GM19351 (cell line): ENCODE measurements around the gene LRP1.
A peak's percentile ranks its signal among the peaks of the same experiment; 100 is the strongest.

Experiments
- ATAC-seq: cut with Tn5 transposase; IDR thresholded peaks from one replicate; pipeline ENCODE4 v1.9.1; 2021; ENCODE audit warnings: mild to moderate bottlenecking, moderate library complexity; ENCODE audit not compliant: unreplicated experiment

LRP1 gene

DNA sequence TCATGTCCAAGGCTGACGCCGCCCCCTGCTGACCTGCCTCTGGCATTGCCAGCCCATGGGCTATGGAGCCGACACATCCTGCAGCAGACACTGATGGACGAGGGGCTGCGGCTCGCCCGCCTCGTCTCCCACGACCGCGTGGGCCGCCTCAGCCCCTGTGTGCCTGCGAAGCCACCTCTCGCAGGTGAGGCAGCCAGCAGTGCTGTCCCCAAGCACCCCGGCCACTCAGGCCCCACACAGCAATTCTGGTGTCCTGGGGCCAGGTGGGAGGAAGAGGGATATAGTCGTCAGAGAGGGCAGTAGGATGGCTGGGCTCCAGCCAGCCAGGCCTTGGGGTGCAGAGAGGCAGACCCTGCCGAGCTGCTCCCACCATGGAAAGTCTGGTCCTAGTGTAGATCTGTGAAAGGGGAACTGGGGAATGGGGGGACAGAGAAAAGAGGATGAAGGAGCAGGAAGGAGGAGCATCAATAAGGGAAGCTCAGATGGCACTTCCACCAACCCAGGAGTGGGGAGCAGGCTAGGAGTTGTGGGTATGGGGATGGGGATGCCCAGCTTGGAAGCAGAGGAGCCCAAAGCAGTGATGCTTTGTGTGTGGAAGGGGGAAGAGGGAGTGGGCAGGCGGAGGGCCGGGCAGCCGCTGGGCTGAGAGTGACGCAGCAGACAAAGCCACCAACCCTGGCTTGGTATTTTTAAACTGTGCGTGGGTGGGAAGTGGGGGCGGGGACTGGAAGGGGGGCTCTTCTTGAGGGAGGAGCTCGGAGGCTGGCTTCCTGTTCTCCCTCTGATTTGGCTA lies 34.7 kb upstream of the LRP1 start:
- peak; percentile 52 for ATAC-seq

GRCh38 chr12:57094208-57095160 lies 33.8 kb upstream of the LRP1 start:
- ATAC-seq = peak; percentile 3

DNA sequence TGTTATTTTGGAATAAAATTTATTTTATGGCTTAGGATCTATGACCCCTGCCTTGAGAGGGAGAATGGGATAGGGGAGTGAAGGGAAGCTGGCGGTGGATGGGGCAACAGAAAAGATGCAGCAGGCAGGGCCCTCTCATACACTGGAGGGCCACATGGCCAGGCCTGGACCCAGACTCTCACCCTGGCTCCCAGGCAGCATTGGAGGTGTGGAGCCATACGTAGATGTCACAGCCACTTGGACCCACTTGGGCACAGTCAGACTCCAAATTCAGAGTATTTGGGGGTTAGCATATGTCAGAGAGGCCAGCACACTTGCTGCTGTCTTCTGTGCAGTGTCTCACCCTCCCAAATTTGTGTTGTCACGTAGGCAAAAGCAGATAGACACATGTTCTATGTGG lies 32.8 kb upstream of the LRP1 start:
- no peak for ATAC-seq

GRCh38 chr12:57096099-57096572 lies 32.1 kb upstream of the LRP1 start:
- no peak for ATAC-seq

GRCh38 chr12:57096748-57097553 lies 31.3 kb upstream of the LRP1 start:
- ATAC-seq = no peak

- no peak for ATAC-seq
Measured at GRCh38 chr12:57097554-57097835, 30.8 kb upstream of the LRP1 start.

GRCh38 chr12:57098546-57098945 lies 29.7 kb upstream of the LRP1 start:
- ATAC-seq = no peak

DNA sequence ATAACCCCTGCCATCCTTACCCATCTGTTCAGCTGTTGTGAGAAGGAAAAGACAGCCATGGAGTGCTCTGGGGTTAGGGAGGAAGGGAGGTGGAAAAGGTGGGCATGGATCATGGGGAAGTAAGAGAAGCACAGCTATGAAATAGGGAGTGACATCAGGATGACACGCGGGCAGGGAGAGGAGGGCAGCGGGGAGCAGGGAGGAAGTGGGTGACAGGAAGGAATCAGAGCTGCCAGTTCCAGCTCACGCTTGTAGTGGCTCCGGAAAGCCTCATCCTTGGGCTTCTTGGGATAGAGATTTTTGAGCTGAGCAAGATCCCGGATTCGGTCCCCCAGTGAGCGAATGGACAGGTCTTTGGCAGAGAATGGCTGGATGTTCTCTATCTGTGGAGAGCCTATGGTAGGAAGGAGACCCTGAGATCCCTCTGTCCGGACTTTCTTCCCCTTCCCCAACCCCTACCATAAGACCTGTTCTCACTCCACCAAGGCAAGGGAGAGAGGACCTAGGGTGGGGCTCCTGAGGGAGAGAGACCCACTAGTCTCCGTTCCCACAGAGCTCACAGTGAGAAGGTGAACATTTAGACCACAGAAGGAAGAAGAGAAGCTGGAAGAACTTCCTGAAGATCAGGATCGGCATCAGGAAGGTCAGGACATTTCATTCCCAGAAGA lies 29.1 kb upstream of the LRP1 start:
- ATAC-seq = no peak

GRCh38 chr12:57099766-57100165 lies 28.5 kb upstream of the LRP1 start:
- ATAC-seq = no peak

DNA sequence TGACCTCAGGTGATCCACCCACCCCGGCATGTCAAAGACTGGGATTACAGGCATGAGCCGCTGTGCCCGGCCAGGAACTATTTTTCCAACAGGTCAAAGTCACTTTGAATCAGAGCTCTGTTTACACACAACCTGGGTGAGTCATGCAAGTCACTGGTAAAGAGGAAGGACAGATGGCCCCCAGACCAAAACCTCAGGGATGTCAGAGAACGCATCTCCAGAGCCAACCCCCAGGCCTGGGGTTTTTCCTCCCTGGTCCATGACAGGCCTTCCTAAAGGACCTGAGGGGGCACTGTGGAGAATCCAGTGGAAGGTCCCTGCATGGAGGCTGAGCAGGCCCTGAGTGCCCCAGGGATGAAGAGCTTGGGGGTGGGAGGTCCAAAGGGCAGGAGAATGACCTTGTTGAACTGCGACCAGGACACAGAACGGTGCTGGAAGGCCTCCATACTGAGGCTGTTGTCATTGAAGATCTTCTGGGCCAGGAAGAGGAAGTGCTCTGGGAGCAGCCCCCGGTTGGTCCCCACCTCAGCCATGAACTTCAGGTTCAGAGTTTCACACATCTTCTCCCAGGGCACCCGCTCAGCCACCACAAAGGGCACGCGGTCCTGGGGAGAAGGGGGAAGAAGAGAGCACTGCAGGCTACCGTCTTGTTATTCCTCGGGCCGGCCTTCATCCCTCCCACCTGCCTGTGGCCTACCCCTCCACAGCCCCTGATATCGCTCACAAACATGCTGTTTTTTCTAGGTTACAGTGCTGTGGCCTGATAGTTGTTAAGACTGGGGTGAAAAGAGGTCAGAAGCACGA lies 26.2 kb upstream of the LRP1 start:
- no peak for ATAC-seq

DNA sequence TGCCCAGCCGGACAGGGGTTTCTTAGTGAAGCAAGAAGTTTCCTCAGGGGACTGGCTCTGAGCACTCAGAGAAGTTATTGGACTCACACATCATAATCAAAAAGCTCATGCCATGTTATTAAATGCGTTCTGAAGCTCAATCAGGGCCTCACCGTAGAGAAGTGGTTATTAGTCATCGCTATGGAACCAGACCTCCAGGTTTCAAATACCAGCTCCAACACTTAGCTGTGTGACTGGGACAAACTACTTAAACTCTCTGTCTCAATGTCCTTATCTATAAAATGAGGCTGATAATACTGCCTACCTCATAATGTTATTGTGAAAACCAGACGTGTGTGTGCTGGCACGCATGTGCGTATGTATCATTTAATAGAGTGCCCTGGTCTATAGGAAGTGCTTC lies 24.4 kb upstream of the LRP1 start:
- ATAC-seq = no peak

GRCh38 chr12:57104292-57104910 lies 23.9 kb upstream of the LRP1 start:
- no peak for ATAC-seq

DNA sequence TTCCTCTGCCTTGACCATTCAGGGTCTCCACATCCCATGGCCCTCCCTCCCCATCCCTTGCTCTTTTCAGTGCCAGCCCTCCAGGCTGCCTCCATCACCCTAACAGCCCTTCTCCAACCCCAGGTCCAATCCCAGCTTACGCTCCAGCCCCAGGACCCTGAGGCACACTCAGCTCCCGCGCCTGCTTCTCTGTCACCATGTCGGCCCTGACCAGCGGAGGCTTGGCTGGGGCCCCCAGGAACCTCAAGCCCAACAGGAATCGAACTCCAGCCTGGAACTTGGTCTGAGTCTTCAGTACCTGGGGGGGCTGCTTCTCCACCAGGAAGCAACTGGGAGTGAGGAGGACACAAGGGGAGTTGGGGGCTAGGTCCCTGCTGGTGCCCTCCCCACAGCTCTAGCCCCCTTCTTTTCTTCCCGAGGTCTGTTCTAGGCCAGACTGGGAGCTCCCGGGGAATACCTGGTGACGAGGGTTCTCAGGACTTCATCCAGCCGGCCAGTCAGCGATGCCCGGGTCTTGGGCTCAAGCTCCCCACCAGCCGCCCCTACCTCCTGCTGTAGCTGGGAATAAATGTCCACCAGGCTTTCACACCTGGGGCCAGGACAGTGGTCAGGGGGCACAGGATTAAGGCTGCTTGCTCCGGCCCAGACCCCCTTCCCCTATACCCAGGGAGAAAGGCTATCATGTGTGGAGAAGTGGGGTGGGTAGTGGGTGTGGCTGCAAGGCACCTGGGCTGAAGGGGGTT lies 23.1 kb upstream of the LRP1 start:
- ATAC-seq = no peak

- ATAC-seq = no peak
Measured at GRCh38 chr12:57106021-57106708, 22.1 kb upstream of the LRP1 start.

DNA sequence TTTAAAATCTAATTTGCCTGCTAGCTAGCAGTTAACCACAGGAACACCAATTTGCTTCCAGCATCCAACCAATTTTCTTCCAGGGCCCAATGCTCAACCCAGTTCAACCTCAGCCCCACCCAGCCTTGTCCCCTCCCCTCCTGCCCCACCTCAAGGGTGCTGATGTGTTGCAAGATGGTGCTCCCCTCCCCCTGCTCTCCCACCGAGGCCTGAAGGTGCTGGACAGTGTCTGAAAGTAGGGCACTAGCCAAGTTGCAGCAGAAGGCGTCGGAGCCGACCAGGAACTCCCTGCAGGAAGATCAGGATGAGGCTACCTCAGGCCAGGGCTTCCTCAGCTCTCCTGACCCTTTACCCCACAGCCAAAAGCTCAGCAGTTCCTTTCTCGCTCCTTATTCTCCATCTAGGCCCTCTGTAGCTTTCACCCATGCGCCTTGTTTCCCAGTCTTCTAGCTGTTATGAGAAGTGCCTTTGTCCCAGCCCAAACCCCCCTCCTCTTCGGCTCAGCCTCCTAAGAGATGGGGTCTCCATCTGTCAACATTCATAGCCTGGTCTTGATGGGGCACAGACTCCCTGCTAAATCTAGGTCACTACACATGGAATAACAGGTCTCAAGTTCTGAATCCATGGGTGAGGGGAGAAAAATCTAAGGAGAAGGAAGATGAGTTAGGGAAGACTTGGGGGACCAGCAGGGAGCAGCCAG lies 20.7 kb upstream of the LRP1 start:
- ATAC-seq = no peak

DNA sequence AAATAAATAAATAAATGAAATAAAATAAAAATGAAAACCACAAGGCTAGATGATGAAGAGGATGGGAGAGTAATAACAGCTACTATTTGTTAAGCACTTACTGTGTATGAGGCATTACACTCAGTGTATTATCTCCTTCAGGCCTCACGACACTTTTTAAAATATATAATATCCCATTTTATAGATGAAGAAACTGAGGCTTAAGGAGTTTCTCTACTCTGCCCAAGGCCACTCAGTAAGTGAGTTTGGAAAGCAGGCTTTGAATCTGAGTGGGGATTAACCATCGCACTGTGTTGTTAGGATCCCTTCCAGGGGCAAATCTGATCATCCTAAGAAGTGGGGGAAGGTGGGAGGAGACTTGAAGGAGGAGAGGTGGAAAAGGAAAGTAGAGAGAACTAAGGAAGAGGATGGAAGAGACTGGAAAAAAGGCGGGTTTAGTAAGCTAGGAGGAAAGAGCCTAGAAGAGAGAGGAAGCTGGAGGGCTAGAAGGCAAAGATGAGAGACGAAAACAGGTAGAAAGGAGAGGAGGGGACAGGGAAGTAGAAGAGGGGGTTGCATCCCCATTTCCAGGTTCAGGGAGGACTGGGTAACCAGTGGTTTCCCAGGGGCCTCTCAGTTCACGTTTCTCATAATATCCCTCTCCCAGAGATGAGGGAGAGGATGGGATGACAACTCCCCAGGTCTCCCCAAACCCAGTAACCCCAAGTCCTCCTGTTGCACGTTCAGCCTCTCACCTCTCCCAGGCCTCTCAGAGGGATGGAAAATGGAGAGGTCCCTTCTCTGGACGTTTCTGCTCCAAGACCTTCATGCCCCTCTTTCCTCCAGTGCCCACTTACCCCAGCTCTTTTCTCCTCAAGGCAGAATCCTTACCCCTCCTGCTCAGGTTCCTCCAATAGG lies 18.8 kb upstream of the LRP1 start:
- no peak for ATAC-seq
